Loucy (cell line): ENCODE results near the gene PCDHGB7.

Experiments used
- H2AFZ ChIP-seq: fragments of 200-600 bp; sonication (generic); 2 replicates; pipeline ENCODE4 v1.6.0; 2016; ENCODE audit warnings: antibody characterized with exemption, mild to moderate bottlenecking, low read length, moderate library complexity
- H3F3A ChIP-seq: fragments of 200-600 bp; 2 replicates; pipeline ENCODE4 v1.6.0; 2016; ENCODE audit warnings: antibody characterized with exemption, low read depth, mild to moderate bottlenecking
- H3K27me3 ChIP-seq: fragments of 200-600 bp; sonication (generic); 2 replicates; pipeline ENCODE4 v1.6.1; 2014; ENCODE audit warnings: low read length, mild to moderate bottlenecking; ENCODE audit not compliant: insufficient read depth, poor library complexity, severe bottlenecking
- H3K36me3 ChIP-seq: fragments of 200-600 bp; sonication (generic); 2 replicates; pipeline ENCODE4 v1.6.1; 2016; ENCODE audit warnings: low read length; ENCODE audit not compliant: insufficient read depth
- H3K4me1 ChIP-seq: fragments of 200-600 bp; sonication (generic); 2 replicates; pipeline ENCODE4 v1.5.1; 2014; ENCODE audit warnings: low read length, mild to moderate bottlenecking; ENCODE audit not compliant: insufficient read depth, poor library complexity, severe bottlenecking
- H3K4me2 ChIP-seq: fragments of 200-600 bp; sonication (generic); 2 replicates; pipeline ENCODE4 v1.6.0; 2014; ENCODE audit warnings: antibody characterized with exemption, low read length, low read depth, mild to moderate bottlenecking; ENCODE audit not compliant: poor library complexity, severe bottlenecking
- H3K4me3 ChIP-seq: fragments of 200-600 bp; sonication (generic); 2 replicates; pipeline ENCODE4 v1.5.1; 2014; ENCODE audit warnings: low read length, mild to moderate bottlenecking, mixed read lengths; ENCODE audit not compliant: poor library complexity, severe bottlenecking
- H3K79me2 ChIP-seq: fragments of 200-600 bp; sonication (generic); 2 replicates; pipeline ENCODE4 v1.6.1; 2014; ENCODE audit warnings: low read length; ENCODE audit not compliant: insufficient read depth
- H3K9ac ChIP-seq: fragments of 200-600 bp; sonication (generic); 2 replicates; pipeline ENCODE4 v1.6.0; 2014; ENCODE audit warnings: mild to moderate bottlenecking, low read depth, low read length, moderate library complexity; ENCODE audit not compliant: poor library complexity, severe bottlenecking
- H3K9me2 ChIP-seq: fragments of 200-600 bp; sonication (generic); replicated peaks from 2 replicates; pipeline ENCODE4 v1.6.1; 2016; ENCODE audit warnings: low read depth, low read length, mixed read lengths
- H3K9me3 ChIP-seq: fragments of 200-600 bp; sonication (generic); 2 replicates; pipeline ENCODE4 v1.6.1; 2014; ENCODE audit warnings: mild to moderate bottlenecking, antibody characterized with exemption, low read length, low read depth; ENCODE audit not compliant: insufficient read depth
- H4K20me1 ChIP-seq: fragments of 200-600 bp; sonication (generic); 2 replicates; pipeline ENCODE4 v1.6.0; 2014; ENCODE audit warnings: antibody characterized with exemption, low read length, mild to moderate bottlenecking; ENCODE audit not compliant: insufficient read depth, poor library complexity, severe bottlenecking
- EZH2phosphoT487 ChIP-seq: fragments of 200-600 bp; IDR thresholded peaks from 2 replicates; pipeline ENCODE4 v1.6.1; 2018; ENCODE audit warnings: antibody characterized with exemption, mild to moderate bottlenecking, moderate library complexity, borderline replicate concordance
- TF ChIP-seq, protein P1 (sequence below): fragments of 200-600 bp; sonication (generic); conservative IDR thresholded peaks from 2 replicates; pipeline ENCODE4 v1.5.1; 2014; ENCODE audit warnings: mild to moderate bottlenecking, antibody characterized with exemption, low read length

PCDHGB7 gene

DNA sequence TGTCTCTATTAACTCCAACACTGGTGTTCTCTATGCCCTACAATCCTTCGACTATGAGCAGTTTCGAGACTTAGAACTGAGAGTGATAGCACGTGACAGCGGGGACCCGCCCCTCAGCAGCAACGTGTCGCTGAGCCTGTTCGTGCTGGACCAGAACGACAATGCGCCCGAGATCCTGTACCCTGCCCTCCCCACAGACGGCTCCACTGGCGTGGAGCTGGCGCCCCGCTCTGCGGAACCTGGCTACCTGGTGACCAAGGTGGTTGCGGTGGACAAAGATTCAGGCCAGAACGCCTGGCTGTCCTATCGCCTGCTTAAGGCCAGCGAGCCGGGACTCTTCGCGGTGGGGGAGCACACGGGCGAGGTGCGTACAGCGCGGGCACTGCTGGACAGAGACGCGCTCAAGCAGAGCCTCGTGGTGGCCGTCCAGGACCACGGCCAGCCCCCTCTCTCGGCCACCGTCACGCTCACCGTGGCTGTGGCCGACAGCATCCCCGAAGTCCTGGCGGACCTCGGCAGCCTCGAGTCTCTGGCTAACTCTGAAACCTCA, 5.3 kb downstream of the PCDHGB7 start:
- no peaks in the 10 kb centered on the region for H3K4me1 ChIP-seq
- no peaks in the 10 kb centered on the region for H3K9me3 ChIP-seq

DNA sequence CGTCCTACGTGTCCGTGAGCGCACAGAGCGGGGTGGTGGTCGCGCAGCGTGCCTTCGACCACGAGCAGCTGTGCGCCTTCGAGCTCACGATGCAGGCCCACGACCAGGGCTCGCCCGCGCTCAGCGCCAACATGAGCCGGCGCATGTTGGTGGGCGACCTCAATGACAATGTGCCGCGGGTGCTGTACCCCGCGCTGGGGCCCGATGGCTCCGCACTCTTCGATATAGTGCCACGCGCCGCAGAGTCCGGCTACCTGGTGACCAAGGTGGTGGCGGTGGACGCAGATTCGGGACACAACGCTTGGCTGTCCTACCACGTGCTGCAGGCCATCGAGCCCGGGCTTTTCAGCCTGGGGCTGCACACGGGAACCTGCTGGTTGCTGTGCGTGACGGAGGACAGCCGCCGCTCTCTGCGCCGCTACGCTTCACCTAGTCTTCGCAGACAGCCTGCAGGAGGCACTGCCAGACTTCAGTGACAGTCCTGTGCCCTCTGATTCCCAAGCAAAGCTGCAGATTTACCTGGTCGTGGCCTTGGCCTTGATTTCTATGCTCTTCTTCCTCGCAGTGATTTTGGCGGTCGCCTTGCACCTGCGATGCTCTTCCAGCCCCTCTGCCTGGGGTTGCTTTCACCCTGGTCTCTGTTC, 10.4 kb downstream of the PCDHGB7 start:
- no peaks in the 10 kb centered on the region for H3K36me3 ChIP-seq
- TF ChIP-seq EZH2phosphoT487 = no peak
- TF ChIP-seq, protein P1, sequence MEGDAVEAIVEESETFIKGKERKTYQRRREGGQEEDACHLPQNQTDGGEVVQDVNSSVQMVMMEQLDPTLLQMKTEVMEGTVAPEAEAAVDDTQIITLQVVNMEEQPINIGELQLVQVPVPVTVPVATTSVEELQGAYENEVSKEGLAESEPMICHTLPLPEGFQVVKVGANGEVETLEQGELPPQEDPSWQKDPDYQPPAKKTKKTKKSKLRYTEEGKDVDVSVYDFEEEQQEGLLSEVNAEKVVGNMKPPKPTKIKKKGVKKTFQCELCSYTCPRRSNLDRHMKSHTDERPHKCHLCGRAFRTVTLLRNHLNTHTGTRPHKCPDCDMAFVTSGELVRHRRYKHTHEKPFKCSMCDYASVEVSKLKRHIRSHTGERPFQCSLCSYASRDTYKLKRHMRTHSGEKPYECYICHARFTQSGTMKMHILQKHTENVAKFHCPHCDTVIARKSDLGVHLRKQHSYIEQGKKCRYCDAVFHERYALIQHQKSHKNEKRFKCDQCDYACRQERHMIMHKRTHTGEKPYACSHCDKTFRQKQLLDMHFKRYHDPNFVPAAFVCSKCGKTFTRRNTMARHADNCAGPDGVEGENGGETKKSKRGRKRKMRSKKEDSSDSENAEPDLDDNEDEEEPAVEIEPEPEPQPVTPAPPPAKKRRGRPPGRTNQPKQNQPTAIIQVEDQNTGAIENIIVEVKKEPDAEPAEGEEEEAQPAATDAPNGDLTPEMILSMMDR = no peak

More for the DNA sequence above, 5.3 kb downstream of the PCDHGB7 start:
- no peaks in the 10 kb centered on the region for H3K79me2 ChIP-seq
- no peak overlapping the region for H2AFZ ChIP-seq
- no peak overlapping the region for H3K4me3 ChIP-seq
- H3K9ac ChIP-seq = no peak overlapping the region
- no peaks in the 10 kb centered on the region for H3K9me2 ChIP-seq
- no peak overlapping the region for H3K4me2 ChIP-seq
- no peaks in the 10 kb centered on the region for H3K36me3 ChIP-seq
- H3K27me3 ChIP-seq = no peaks in the 10 kb centered on the region
- H3F3A ChIP-seq = no peaks in the 10 kb centered on the region
- no peak for TF ChIP-seq EZH2phosphoT487
- TF ChIP-seq, protein P1 = no peak
- no peaks in the 10 kb centered on the region for H4K20me1 ChIP-seq

DNA sequence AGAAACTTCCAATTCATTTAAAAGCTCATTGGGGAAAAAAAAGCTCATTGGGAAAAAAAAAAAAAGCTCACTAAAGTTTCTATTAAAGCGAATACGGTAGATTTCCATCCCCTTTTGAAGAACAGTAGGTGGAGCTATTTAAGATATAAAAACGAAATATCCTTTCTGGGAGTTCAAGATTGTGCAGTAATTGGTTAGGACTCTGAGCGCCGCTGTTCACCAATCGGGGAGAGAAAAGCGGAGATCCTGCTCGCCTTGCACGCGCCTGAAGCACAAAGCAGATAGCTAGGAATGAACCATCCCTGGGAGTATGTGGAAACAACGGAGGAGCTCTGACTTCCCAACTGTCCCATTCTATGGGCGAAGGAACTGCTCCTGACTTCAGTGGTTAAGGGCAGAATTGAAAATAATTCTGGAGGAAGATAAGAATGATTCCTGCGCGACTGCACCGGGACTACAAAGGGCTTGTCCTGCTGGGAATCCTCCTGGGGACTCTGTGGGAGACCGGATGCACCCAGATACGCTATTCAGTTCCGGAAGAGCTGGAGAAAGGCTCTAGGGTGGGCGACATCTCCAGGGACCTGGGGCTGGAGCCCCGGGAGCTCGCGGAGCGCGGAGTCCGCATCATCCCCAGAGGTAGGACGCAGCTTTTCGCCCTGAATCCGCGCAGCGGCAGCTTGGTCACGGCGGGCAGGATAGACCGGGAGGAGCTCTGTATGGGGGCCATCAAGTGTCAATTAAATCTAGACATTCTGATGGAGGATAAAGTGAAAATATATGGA, 13.0 kb downstream of the PCDHGB7 start, which contains the start of gene PCDHGA12:
Gene PCDHGA12 (plus strand): TSS at position 176 of the 782 bp plus-strand sequence. CDS start 253 bp downstream, at position 429.
- H3K9me3 ChIP-seq = no peaks in the 10 kb centered on the region
- no peaks in the 10 kb centered on the region for H3K9me2 ChIP-seq
- no peaks in the 10 kb centered on the region for H3K36me3 ChIP-seq
- H3K4me3 ChIP-seq = no peak within 1 kb of the TSS
- H3K4me1 ChIP-seq = no peaks in the 10 kb centered on the region
- H3K4me2 ChIP-seq = no peak within 1 kb of the TSS
- no peaks in the 10 kb centered on the region for H3F3A ChIP-seq
- H3K79me2 ChIP-seq = no peaks in the 10 kb centered on the region
- H2AFZ ChIP-seq = no peak within 1 kb of the TSS
- no peaks in the 10 kb centered on the region for H3K27me3 ChIP-seq
- H3K9ac ChIP-seq = no peak within 1 kb of the TSS
- H4K20me1 ChIP-seq = no peaks in the 10 kb centered on the region
- TF ChIP-seq, protein P1 = no peak; the same call in 1 of the 2 replicates
- no peak for TF ChIP-seq EZH2phosphoT487

More for the DNA sequence above, 10.4 kb downstream of the PCDHGB7 start:
- no peaks in the 10 kb centered on the region for H3K9me2 ChIP-seq
- H3F3A ChIP-seq = no peaks in the 10 kb centered on the region
- no peaks in the 10 kb centered on the region for H3K79me2 ChIP-seq
- H4K20me1 ChIP-seq = no peaks in the 10 kb centered on the region
- H3K27me3 ChIP-seq = no peaks in the 10 kb centered on the region
- no peak overlapping the region for H2AFZ ChIP-seq
- H3K9me3 ChIP-seq = no peaks in the 10 kb centered on the region
- H3K4me3 ChIP-seq = no peak overlapping the region
- no peaks in the 10 kb centered on the region for H3K4me1 ChIP-seq
- no peak overlapping the region for H3K9ac ChIP-seq
- no peak overlapping the region for H3K4me2 ChIP-seq
